Ascending aorta (tissue), 2 donors: ENCODE data around the gene LRRC37A3. TPM values are rescaled to one million over a fixed set of nuclear protein-coding genes. Genes with fewer than 3 reads are reported as not detected.
"Not testable (repeated sequence)": the region's sequence is repeated elsewhere in the genome, so short reads cannot be mapped to it uniquely, and the experiment has no call there.

Experiments
- DNase-seq, 2 donors: peaks; one replicate each; pipeline ENCODE4 v3.0.0-alpha.2; 2019; ENCODE audit warnings: low spot score in 2 of 2
- H3K27ac ChIP-seq, 2 donors: fragments of 200-600 bp; sonication (generic); one replicate each; pipeline ENCODE4 v1.5.1; 2016 to 2017; ENCODE audit warnings: mild to moderate bottlenecking in 1 of 2
- H3K27me3 ChIP-seq: fragments of 200-600 bp; sonication (generic); one replicate; pipeline ENCODE4 v1.5.1; 2017
- H3K36me3 ChIP-seq, 2 donors: fragments of 200-600 bp; sonication (generic); one replicate each; pipeline ENCODE4 v1.5.1; 2016
- H3K4me1 ChIP-seq, 2 donors: fragments of 200-600 bp; sonication (generic); one replicate each; pipeline ENCODE4 v1.5.1; 2016 to 2017; ENCODE audit warnings: mild to moderate bottlenecking in 1 of 2
- H3K4me3 ChIP-seq, 2 donors: fragments of 200-600 bp; sonication (generic); one replicate each; pipeline ENCODE4 v1.5.1; 2016 to 2017; ENCODE audit warnings: mild to moderate bottlenecking in 1 of 2
- H3K9me3 ChIP-seq, 2 donors: fragments of 200-600 bp; sonication (generic); one replicate each; pipeline ENCODE4 v1.5.1; 2016
- intact Hi-C: fragments of 100-400 bp; cut with DNase I; formaldehyde crosslinking; loops from one replicate; pipeline ENCODE4 v1.15.1; 2023
- total RNA-seq: library from RNA; depleted of rRNA; stranded (reverse); fragments of >200 nt; gene quantifications from one replicate; pipeline ENCODE4 v1.1.0, GENCODE V29; 2016
- TF ChIP-seq, protein P1 (sequence below), 3 experiments: fragments of 200-600 bp in 2 of 3; fragments of 450-650 bp in 1 of 3; sonication (generic) in 2 of 3; IDR thresholded peaks; one replicate each; pipeline ENCODE4 v1.5.1; 2016 to 2019; ENCODE audit warnings: antibody characterized with exemption in 3 of 3, mild to moderate bottlenecking in 1 of 3, moderate library complexity in 1 of 3

The LRRC37A3 gene
- total RNA-seq, 1 donor from 2014 or later, result 4.3 TPM

DNA sequence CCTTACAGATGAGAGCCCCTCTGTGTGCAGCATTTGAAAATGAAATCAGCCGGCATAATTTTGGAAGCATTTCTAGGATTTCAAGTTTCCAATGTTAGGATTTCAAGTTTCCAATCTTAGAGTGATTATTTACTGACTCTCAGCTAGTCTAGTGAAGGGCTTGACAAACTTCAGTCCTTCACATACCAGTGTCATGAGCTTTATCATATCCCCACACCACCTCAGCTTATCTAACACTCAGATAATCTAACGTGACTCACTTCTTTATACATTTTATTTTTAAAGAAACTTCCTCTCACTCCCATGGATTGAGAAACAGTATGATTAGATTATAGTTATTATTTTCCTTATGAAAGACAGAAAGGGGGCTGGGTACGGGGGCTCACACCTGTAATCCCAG is 9.4 kb upstream of the LRRC37A3 start:
- DNase-seq, H3K9me3 ChIP-seq, H3K4me1 ChIP-seq, H3K4me3 ChIP-seq, H3K27me3 ChIP-seq, H3K27ac ChIP-seq, H3K36me3 ChIP-seq, intact Hi-C loops: not testable (repeated sequence)

DNA sequence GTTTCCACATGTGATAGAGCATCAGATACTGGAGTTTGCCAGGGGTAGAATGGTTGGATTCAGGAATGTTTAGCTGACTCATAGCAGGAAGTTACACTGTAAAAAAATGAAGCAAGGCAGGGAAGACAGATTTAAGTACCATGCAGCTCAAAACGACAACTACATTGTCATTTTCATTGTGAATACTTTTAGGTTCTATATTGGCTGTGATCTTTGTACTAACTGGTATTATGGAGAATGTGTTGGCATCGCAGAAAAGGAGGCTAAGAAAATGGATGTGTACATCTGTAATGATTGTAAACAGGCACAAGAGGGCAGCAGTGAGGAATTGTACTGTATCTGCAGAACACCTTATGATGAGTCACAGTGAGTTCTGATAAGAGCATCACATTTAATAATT is 8.2 kb upstream of the LRRC37A3 start:
- H3K4me3 ChIP-seq, DNase-seq, H3K9me3 ChIP-seq, H3K4me1 ChIP-seq, H3K36me3 ChIP-seq, intact Hi-C loops, H3K27me3 ChIP-seq, H3K27ac ChIP-seq: not testable (repeated sequence)
- TF ChIP-seq, protein P1, sequence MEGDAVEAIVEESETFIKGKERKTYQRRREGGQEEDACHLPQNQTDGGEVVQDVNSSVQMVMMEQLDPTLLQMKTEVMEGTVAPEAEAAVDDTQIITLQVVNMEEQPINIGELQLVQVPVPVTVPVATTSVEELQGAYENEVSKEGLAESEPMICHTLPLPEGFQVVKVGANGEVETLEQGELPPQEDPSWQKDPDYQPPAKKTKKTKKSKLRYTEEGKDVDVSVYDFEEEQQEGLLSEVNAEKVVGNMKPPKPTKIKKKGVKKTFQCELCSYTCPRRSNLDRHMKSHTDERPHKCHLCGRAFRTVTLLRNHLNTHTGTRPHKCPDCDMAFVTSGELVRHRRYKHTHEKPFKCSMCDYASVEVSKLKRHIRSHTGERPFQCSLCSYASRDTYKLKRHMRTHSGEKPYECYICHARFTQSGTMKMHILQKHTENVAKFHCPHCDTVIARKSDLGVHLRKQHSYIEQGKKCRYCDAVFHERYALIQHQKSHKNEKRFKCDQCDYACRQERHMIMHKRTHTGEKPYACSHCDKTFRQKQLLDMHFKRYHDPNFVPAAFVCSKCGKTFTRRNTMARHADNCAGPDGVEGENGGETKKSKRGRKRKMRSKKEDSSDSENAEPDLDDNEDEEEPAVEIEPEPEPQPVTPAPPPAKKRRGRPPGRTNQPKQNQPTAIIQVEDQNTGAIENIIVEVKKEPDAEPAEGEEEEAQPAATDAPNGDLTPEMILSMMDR (IDR thresholded peaks at IDR 0.05), result peak; percentile 55 to 66 (median 57)

DNA sequence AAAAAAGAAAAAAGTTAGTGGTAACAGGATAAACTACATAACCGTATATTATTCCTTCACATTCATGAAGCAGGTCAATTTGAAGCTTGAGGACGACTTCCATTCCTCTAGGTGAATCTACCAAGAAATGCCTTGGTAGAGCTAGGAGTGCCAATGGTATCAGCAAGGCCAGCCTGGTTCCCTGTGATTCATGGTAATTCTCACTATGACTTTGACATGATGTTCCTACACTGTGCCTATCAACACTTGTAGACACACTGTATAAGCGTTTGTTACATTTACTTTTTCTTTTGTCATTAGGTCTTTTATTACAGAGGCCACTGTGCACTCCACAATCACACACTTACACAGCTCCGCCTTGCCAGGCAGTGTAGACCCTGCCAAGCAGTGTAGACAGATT is 7.2 kb upstream of the LRRC37A3 start:
- H3K4me1 ChIP-seq, H3K9me3 ChIP-seq, H3K4me3 ChIP-seq, H3K36me3 ChIP-seq, H3K27ac ChIP-seq, intact Hi-C loops, DNase-seq, H3K27me3 ChIP-seq: not testable (repeated sequence)

DNA sequence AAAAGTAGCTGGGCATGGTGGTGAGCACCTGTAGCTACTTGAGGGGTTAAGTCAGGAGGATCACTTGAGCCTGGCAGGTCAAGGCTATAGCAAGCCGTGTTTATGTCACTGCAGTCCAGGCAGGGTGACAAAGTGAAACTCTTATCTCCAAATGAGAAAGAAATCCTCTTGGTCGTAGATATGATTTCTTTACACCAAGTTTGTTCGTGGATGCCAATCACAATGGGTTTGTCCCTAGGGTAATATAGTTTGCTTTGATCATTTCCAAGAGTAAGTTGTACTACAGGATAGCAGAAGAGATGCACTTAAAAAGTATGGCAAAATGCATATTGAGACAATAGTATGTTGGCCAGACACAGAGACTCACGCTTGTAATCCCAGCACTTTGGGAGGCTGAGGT is 6.0 kb upstream of the LRRC37A3 start:
- H3K27ac ChIP-seq, H3K4me3 ChIP-seq, H3K4me1 ChIP-seq, intact Hi-C loops, H3K9me3 ChIP-seq, DNase-seq, H3K36me3 ChIP-seq, H3K27me3 ChIP-seq: not testable (repeated sequence)

DNA sequence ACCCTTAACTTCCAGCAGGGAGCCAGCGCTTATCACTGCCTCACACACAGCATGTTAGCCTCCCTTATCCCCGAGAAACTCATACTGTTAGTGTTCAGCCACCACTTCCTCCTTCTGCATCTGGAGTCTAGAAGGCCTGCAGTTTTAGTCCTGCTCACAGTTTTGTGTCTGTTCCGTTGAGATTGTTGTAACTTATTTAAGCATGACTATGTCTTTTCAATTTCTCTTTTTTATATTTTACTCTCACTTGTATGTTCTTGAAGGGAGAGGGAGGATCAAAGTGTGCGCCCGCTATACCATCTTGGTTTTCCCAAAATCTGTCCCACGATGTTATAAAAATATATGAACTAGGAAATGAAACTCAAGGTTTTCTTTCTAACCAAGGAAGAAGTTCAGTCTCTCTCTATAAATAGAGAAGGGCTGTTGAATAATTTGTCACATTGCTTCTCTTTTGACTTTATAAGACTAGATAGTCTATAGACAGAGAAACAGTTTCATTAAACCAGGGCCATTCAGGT is 3.8 kb upstream of the LRRC37A3 start:
- not testable (repeated sequence) for H3K27me3 ChIP-seq, H3K27ac ChIP-seq, DNase-seq, H3K9me3 ChIP-seq, H3K36me3 ChIP-seq, H3K4me1 ChIP-seq, H3K4me3 ChIP-seq
- intact Hi-C loops, result loop anchor here (5.0 kb wide), 1 partner anchor 39 kb away; no protein-coding TSS in a partner anchor

DNA sequence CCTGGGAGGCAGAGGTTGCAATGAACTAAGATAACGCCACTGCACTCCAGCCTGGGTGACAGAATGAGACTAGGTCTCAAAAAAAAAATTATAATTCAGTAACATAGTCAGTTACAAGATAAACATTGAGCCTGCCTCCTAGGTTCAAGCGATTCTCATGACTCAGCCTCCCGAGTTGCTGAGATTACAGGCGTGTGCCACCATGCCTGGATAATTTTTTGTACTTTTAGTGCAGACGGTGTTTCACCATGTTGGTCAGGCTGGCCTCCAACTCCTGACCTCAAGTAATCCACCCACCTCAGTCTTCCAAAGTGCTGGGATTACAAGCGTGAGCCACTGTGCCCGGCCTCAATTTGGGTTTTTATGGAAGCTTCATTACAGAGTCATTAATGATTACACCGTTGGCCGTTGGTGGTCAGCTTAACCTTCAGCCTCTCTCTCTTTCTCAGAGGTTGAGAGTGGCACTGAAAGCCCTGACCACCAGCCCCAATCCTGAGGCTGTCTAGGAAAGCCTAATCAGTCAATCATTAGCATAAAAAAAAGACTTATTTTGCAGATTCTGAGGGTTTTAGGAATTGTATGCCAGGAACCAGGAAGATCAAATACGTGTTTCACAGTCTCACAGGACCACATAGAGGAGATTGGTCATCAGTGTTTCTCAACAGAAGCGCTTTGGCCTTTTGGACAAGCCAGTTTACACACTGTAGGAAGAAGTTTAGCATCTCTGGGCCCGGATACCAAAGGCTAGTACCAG is 1.3 kb upstream of the LRRC37A3 start:
- intact Hi-C loops, result loop anchor here (5.0 kb wide), 1 partner anchor 42 kb away; no protein-coding TSS in a partner anchor

DNA sequence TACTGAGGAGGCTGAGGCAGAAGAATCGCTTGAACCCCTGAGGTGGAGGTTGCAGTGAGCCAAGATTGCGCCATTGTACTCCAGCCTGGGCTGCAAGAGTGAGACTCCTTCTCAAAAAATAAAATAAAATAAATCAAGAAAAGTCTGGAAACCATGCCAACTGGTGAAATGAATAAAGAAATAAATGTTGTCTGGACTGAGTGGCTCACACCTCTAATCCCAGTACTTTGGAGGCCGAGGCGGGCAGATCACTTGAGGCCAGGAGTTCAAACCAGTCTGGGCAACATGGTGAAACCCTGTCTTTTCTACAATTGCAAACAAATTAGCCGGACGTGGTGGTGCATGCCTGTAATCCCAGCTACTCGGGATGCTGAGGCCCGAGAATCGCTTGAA is 744 bp upstream of the LRRC37A3 start:
- H3K4me3 ChIP-seq, result peak overlapping the region; percentile 72 to 98
- no peaks in the 10 kb centered on the region for H3K4me1 ChIP-seq
- intact Hi-C loops, result loop anchor here (5.0 kb wide), 1 partner anchor 42 kb away; no protein-coding TSS in a partner anchor
- no peaks in the 10 kb centered on the region for H3K36me3 ChIP-seq
- no peaks in the 10 kb centered on the region for H3K9me3 ChIP-seq
- peak overlapping the region; percentile 89 to 93 for H3K27ac ChIP-seq
- TF ChIP-seq, protein P1 (IDR thresholded peaks at IDR 0.05), result no peak
- no peaks in the 10 kb centered on the region for H3K27me3 ChIP-seq
- peak in 1 of 2 donors; percentile 66 for DNase-seq

More for the DNA sequence above, 1.3 kb upstream of the LRRC37A3 start:
- Histone ChIP-seq H3K4me3 (peak overlapping the region in 1 of 2 donors; percentile 72), H3K27ac (peak overlapping the region in 1 of 2 donors; percentile 89), H3K9me3 (no peaks in the 10 kb centered on the region), H3K27me3 (no peaks in the 10 kb centered on the region), H3K4me1 (no peaks in the 10 kb centered on the region), H3K36me3 (no peaks in the 10 kb centered on the region)
- TF ChIP-seq, protein P1 (IDR thresholded peaks at IDR 0.05), result no peak
- DNase-seq, result no peak

DNA sequence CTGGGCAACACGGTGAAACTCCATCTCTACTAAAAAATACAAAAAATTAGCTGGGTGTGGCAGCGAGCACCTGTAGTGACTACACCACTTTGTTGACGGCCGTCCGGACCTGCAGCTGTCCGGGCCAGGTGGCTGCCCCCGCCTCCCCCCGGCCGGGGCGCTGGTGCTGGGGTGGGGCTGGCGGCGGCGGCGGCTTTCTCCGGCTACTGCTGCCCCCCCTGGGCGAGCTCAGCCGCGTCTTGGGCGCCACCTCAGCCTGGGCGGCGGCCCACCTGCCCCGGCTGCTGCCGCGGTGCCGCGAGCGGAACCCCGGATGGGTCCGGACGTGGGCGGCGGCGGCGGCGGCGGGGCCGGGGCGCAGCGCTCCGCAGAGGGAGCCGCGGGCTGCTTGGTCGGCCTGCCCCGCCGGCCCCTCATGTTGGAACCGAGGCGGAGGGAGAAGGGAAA is 413 bp downstream of the LRRC37A3 start:
- not testable (repeated sequence) for H3K27me3 ChIP-seq, H3K9me3 ChIP-seq, DNase-seq, H3K4me1 ChIP-seq, H3K36me3 ChIP-seq
- peak overlapping the region; percentile 72 to 98 for H3K4me3 ChIP-seq
- peak overlapping the region; percentile 89 to 93 for H3K27ac ChIP-seq
- intact Hi-C loops, result loop anchor here (2.0 kb wide), 2 partner anchors 56 to 138 kb away; partner anchors contain the start of gene GNA13

DNA sequence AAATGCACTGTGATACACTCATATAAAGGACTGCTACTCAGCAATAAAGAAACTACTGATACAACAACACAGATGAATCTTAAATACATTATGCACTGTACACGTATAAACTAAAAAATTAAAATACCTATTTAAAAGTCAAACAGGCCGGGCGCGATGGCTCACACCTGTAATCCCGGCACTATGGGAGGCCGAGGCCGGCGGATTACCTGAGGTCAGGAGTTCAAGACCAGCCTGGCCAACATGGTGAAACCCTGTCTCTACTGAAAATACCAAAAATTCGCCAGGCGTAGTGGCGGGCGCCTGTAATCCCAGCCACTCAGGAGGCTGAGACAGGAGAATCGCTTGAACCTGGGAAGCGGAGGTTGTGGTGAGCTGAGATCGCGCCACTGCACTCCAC is 1.7 kb downstream of the LRRC37A3 start:
- intact Hi-C loops, DNase-seq, H3K36me3 ChIP-seq: not testable (repeated sequence)

DNA sequence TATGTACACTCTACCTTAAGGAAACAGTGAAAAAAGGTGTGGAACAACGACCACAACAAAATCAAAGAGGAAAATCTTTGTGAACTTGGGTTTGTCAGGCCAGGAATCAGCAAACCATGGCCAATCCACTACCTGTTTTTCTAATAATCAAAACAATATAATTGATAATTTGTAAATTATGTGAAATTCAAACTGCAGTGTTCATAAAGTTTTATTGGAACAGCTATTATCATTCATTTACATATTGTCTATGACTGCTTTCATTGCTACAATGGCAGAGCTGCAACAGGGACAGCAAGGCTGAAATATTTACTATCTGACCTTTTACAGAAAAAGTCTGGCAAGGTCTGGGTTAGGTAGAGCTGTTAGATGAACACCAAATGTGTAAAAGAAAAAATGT is 4.0 kb downstream of the LRRC37A3 start:
- H3K27ac ChIP-seq, DNase-seq, H3K36me3 ChIP-seq, H3K9me3 ChIP-seq, H3K4me3 ChIP-seq, intact Hi-C loops, H3K4me1 ChIP-seq, H3K27me3 ChIP-seq: not testable (repeated sequence)

More for the DNA sequence above, 1.7 kb downstream of the LRRC37A3 start:
- H3K27ac ChIP-seq, H3K27me3 ChIP-seq, H3K4me3 ChIP-seq, H3K9me3 ChIP-seq, H3K4me1 ChIP-seq: not testable (repeated sequence)

DNA sequence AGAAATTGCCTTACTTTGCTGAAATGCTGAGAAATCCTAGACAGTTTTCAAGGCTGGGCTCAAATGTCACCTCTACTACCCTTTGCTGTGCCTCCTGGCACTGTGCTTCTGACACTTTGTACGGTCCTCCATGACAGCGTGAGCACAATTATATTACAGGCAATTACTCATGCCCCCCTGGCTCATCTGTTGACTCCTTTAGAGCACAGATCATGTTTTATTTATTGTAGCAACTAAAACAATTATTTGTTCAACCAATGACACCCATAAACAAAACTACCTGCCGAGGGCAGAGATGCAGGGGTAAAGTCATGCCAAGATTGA is 9.1 kb downstream of the LRRC37A3 start:
- intact Hi-C loops, DNase-seq: not testable (repeated sequence)

More for the DNA sequence above, 9.1 kb downstream of the LRRC37A3 start:
- H3K4me3 ChIP-seq, H3K4me1 ChIP-seq, H3K9me3 ChIP-seq, H3K27me3 ChIP-seq, H3K27ac ChIP-seq, H3K36me3 ChIP-seq: not testable (repeated sequence)
